Colonic mucosa (tissue), 4 donors: Measurements from ENCODE around the gene C21orf91. TPM values are rescaled to one million over a fixed set of nuclear protein-coding genes. Genes with fewer than 3 reads are reported as not detected.
A peak's percentile ranks its signal among the peaks of the same experiment; 100 is the strongest.

Experiments
- DNase-seq: peaks from one replicate; pipeline ENCODE4 v3.0.0-alpha.2; 2020
- H3K27ac ChIP-seq: fragments of 200-600 bp; one replicate; pipeline ENCODE4 v1.8.0; 2021
- H3K27me3 ChIP-seq: fragments of 200-600 bp; one replicate; pipeline ENCODE4 v1.8.0; 2021
- H3K36me3 ChIP-seq: fragments of 200-600 bp; one replicate; pipeline ENCODE4 v1.8.0; 2021
- H3K4me1 ChIP-seq: fragments of 200-600 bp; one replicate; pipeline ENCODE4 v1.8.0; 2021; ENCODE audit warnings: mild to moderate bottlenecking
- H3K4me3 ChIP-seq: fragments of 200-600 bp; one replicate; pipeline ENCODE4 v1.8.0; 2021
- H3K9ac ChIP-seq, 2 donors: one replicate each; pipeline ENCODE4 v1.7.0; 2013; ENCODE audit warnings: control low read depth in 2 of 2, low read depth in 2 of 2, low read length in 2 of 2
- H3K9me3 ChIP-seq: fragments of 200-600 bp; one replicate; pipeline ENCODE4 v1.8.0; 2021
- intact Hi-C: fragments of 100-400 bp; cut with DNase I; formaldehyde crosslinking; loops from one replicate; pipeline ENCODE4 v1.14.1; 2022
- total RNA-seq, 2 donors: library from RNA; stranded (reverse); fragmentation: NEBNext Ultra II Directional in 1 of 2; extraction: Animal tissue kit (Norgen Biotek cat#: 25700) in 1 of 2; gene quantifications; one replicate each; pipeline ENCODE4 v1.2.1, GENCODE V29; 2021
- TF ChIP-seq, protein P1 (sequence below): fragments of 200-600 bp; IDR thresholded peaks from one replicate; pipeline ENCODE4 v1.8.0; 2022; ENCODE audit warnings: antibody characterized with exemption, mild to moderate bottlenecking
- donor health status: healthy.
- donor health status: DM: no; HTN: no; CAD: no.
- donor health status: DM: no; HTN: no; CAD: no.

C21orf91 gene
- total RNA-seq, 2 donors from 2014 or later, result 3.8 to 9.6 TPM

DNA sequence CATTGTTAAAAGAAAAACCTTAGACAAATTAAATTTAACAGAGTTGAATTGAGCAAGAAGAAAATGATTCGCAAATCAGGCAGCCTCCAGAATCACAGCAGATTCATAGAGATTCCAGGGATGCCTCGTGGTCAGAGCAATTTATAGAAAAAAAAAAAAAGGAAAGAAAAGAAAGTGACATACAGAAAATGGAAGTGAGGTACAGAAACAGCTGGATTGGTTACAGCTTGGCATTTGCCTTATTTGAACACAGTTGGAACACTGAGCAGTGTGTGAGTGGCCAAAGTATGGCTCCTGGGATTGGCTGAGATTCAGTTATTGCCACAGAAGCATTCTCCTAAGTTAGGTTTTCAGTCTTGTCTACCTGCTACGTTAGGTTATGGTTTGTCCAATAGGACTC, 9.1 kb upstream of the C21orf91 start:
- no peak overlapping the region for H3K27ac ChIP-seq

GRCh38 chr21:17823846-17824245, 4.7 kb upstream of the C21orf91 start:
- TF ChIP-seq, protein P1, sequence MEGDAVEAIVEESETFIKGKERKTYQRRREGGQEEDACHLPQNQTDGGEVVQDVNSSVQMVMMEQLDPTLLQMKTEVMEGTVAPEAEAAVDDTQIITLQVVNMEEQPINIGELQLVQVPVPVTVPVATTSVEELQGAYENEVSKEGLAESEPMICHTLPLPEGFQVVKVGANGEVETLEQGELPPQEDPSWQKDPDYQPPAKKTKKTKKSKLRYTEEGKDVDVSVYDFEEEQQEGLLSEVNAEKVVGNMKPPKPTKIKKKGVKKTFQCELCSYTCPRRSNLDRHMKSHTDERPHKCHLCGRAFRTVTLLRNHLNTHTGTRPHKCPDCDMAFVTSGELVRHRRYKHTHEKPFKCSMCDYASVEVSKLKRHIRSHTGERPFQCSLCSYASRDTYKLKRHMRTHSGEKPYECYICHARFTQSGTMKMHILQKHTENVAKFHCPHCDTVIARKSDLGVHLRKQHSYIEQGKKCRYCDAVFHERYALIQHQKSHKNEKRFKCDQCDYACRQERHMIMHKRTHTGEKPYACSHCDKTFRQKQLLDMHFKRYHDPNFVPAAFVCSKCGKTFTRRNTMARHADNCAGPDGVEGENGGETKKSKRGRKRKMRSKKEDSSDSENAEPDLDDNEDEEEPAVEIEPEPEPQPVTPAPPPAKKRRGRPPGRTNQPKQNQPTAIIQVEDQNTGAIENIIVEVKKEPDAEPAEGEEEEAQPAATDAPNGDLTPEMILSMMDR, result no peak
- no peak overlapping the region for H3K4me3 ChIP-seq
- H3K36me3 ChIP-seq, result no peaks in the 10 kb centered on the region
- no peaks in the 10 kb centered on the region for H3K27me3 ChIP-seq
- intact Hi-C loops, result no loop called here
- no peaks in the 10 kb centered on the region for H3K4me1 ChIP-seq
- no peaks in the 10 kb centered on the region for H3K9me3 ChIP-seq
- H3K27ac ChIP-seq, result no peak overlapping the region
- no peak overlapping the region for H3K9ac ChIP-seq
- no peak for DNase-seq

More for the DNA sequence above, 9.1 kb upstream of the C21orf91 start:
- TF ChIP-seq, protein P1, result no peak
- Histone ChIP-seq H3K27me3 (no peaks in the 10 kb centered on the region), H3K9ac (no peak overlapping the region), H3K36me3 (no peaks in the 10 kb centered on the region), H3K4me3 (no peak overlapping the region), H3K9me3 (no peaks in the 10 kb centered on the region), H3K4me1 (no peaks in the 10 kb centered on the region)
- DNase-seq, result no peak
- intact Hi-C loops, result no loop called here

GRCh38 chr21:17821121-17821520, 2.0 kb upstream of the C21orf91 start:
- Histone ChIP-seq H3K9ac (no peak overlapping the region), H3K4me3 (no peak overlapping the region), H3K36me3 (no peaks in the 10 kb centered on the region), H3K27ac (no peak overlapping the region), H3K4me1 (no peaks in the 10 kb centered on the region), H3K27me3 (no peaks in the 10 kb centered on the region), H3K9me3 (no peaks in the 10 kb centered on the region)
- no peak for DNase-seq
- intact Hi-C loops, result no loop called here
- TF ChIP-seq, protein P1, result no peak

DNA sequence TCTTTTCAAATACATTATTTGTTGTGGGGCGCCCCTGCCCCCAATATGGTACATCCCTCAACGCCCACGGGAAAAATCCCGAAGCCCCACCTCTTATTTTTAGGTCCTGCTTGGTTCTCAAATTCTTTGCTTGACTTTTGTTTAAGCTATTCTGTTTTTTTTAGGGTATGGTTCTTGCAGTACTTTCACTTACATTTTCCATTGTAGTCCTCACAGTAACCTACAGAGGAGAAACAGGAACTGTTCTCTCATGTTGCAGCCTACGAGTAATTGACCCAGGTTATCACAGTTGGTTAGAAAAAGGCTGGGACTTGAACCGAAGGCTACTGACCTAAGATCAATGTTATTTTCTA, 697 bp upstream of the C21orf91 start:
- DNase-seq, result no peak
- TF ChIP-seq, protein P1, result no peak
- peak overlapping the region; percentile 98 for H3K4me3 ChIP-seq
- H3K4me1 ChIP-seq, result no peaks in the 10 kb centered on the region
- no peaks in the 10 kb centered on the region for H3K36me3 ChIP-seq
- H3K9ac ChIP-seq, result peak overlapping the region; percentile 38 to 71
- H3K27me3 ChIP-seq, result no peaks in the 10 kb centered on the region
- H3K27ac ChIP-seq, result peak overlapping the region; percentile 89
- intact Hi-C loops, result loop anchor here (10.0 kb wide), 1 partner anchor 215 kb away; no protein-coding TSS in a partner anchor
- H3K9me3 ChIP-seq, result no peaks in the 10 kb centered on the region

DNA sequence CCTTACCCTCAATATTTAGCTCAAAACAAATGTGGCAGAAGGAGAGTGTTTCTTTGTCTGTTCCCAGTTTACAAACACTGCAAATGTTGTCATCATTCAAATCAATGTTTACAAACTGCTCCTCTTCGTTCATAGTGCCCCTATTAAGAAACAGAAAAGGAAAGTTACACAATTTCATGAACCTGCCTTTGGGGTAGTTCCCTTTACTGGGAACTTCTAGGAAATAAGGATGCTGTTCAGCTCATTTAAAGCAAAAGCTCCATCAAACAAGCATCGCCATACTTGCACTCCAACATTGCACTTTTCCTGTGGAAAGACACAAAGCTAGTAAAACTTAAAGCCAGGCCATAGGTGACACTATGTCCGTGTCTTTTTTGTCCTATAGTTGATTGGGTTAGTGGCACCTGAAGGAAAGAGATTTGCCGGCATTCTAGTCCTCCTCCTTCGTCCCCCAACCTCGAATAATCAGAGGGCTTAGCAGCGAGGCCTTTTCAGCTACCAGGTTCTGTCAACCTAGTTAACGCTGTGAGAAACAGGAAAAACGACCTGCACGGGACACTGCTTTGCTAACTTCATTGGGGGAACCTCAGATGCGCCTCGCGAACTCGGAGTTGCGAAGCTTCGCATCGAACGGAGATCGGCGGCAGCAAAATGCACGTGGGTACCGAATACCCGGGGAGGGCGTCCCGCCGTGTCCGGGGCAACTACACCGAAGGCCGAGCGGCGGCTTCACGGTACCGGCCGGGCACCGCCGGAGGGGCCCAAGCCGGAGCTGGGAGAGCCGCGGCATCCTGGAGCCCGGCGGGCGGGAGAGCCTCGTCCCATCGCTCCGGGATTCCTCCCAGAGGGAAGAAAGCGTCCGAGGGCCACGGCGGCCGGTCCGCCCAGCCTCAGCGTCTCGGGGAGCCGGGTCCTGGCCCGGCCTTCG, 706 bp downstream of the C21orf91 start:
- intact Hi-C loops, result loop anchor here (10.0 kb wide), 1 partner anchor 214 kb away; no protein-coding TSS in a partner anchor
- Histone ChIP-seq H3K4me1 (no peaks in the 10 kb centered on the region), H3K9me3 (no peaks in the 10 kb centered on the region), H3K27ac (peak overlapping the region; percentile 89), H3K27me3 (no peaks in the 10 kb centered on the region), H3K4me3 (peak overlapping the region; percentile 98), H3K36me3 (no peaks in the 10 kb centered on the region), H3K9ac (peak overlapping the region; percentile 71 to 93)
- TF ChIP-seq, protein P1, result no peak
- DNase-seq, result peak; percentile 59
